HUES6 (cell line): ENCODE results near the gene SYNGAP1.

Experiments
- H3K27ac ChIP-seq: 2 replicates; pipeline ENCODE4 v1.7.0; 2013; ENCODE audit warnings: low read depth, mild to moderate bottlenecking, low read length, inconsistent platforms
- H3K27me3 ChIP-seq: 2 replicates; pipeline ENCODE4 v1.6.1; 2013; ENCODE audit warnings: low read length; ENCODE audit not compliant: control insufficient read depth, insufficient read depth
- H3K36me3 ChIP-seq: 2 replicates; pipeline ENCODE4 v1.6.1; 2013; ENCODE audit warnings: low read length; ENCODE audit not compliant: control insufficient read depth, insufficient read depth
- H3K4me1 ChIP-seq: 2 replicates; pipeline ENCODE4 v1.6.1; 2013; ENCODE audit warnings: low read length; ENCODE audit not compliant: control insufficient read depth, insufficient read depth
- H3K4me3 ChIP-seq: 2 replicates; pipeline ENCODE4 v1.5.1; 2013; ENCODE audit warnings: low read depth, low read length
- H3K9ac ChIP-seq: one replicate; pipeline ENCODE4 v1.6.1; 2013; ENCODE audit warnings: mild to moderate bottlenecking, low read length
- H3K9me3 ChIP-seq: 2 replicates; pipeline ENCODE4 v1.6.1; 2013; ENCODE audit warnings: low read depth, low read length; ENCODE audit not compliant: control insufficient read depth, insufficient read depth

The SYNGAP1 gene

DNA sequence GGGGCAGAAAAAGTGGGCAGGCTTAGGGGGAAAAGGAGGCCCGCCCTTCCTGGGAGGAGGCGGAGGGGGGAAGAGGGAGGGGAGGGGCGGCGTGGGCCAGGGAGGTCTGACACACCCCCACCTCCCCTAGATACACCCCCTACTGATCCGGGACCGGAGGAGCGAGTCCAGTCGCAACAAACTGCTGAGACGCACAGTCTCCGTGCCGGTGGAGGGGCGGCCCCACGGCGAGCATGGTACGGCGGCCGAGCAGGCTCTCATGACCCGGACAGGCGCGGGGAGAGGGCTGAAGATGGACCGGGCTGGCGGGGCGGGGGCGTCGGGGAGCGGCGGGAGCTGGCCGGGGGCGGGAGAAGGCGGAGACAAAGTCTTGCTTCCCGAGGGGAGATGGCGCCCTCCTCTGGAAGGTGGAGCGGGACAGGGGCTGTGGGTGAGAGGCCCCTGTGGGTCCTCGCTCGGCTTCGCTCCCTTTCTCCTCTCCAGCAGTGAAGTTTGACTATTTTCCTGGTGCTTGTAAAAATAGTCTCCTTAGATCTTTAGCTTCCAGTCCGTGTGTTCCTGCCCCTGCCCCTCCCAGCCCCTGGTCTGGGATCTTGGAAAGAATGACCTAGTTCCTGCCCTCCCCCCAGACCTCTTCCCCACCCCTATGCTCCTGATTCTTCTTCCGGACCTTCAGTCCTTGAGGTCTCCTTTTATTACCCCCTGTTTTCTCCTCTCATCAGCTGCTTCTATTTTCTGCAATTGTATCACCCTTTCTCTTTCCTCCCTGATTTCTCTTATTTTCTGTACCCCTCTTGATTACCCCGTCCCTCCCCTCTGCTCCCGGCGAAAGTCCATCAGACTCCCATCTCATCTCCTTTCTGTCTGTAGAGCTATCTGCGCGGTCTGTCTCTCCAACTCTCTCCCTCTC lies 6.1 kb downstream of the SYNGAP1 start:
- H3K4me1 ChIP-seq: peaks cover 48% of the 10 kb centered on the region
- H3K36me3 ChIP-seq: peaks cover 23% of the 10 kb centered on the region; the same call in 1 of the 2 replicates
- no peaks in the 10 kb centered on the region for H3K27me3 ChIP-seq
- H3K9ac ChIP-seq: peak overlapping the region; percentile 55
- peak overlapping the region; percentile 68 for H3K4me3 ChIP-seq
- H3K27ac ChIP-seq: peak overlapping the region; percentile 77; the same call in 1 of the 2 replicates
- no peaks in the 10 kb centered on the region for H3K9me3 ChIP-seq

DNA sequence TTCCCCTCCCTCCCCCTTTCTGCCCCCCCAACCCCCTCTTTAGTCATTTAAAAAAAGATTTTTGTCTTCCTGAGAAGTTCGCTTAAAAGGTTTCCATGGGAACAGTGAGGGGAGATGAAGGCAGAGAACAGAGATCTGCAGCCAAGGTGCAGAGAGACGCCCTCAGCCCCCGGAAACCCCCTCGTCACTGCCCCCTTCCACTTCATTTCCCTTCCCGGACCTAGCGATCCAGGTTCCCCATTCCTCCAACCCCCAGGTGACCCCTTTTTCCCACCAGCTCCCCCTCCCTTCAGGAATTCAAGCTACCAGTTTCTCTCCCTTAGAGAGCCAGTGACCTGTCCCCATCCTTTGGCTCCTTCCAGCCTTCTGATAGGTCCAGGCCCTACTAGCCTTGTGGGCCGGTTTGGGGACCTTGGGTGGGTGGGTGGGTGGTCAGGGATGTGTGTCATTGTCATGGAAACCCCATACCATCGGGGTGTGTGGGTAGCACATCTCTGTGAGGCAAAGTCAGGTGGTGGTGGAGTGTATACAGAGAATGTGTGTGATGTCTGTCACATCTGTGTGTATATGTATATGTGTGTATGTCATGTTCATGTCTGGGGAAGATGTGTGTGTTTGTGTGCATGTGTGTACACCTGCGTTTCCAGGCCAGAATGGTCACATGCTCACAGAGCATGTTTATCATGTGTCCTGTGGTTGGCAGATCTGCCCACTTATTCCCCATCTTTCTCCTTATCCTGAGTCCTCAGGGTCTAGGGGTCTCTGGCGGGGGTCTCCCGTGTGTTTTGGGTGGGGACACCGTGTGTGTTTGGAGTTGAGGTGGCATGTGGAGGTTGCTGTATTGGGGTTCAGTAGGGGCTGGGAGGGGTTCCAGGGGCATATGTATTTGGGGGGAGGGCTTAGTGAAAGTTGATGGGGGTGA lies 7.0 kb downstream of the SYNGAP1 start:
- Histone ChIP-seq H3K4me3 (peak overlapping the region; percentile 79), H3K4me1 (peaks cover 51% of the 10 kb centered on the region), H3K36me3 (peaks cover 23% of the 10 kb centered on the region; the same call in 1 of the 2 replicates), H3K9ac (no peak overlapping the region), H3K27ac (no peak overlapping the region), H3K9me3 (no peaks in the 10 kb centered on the region), H3K27me3 (no peaks in the 10 kb centered on the region)

DNA sequence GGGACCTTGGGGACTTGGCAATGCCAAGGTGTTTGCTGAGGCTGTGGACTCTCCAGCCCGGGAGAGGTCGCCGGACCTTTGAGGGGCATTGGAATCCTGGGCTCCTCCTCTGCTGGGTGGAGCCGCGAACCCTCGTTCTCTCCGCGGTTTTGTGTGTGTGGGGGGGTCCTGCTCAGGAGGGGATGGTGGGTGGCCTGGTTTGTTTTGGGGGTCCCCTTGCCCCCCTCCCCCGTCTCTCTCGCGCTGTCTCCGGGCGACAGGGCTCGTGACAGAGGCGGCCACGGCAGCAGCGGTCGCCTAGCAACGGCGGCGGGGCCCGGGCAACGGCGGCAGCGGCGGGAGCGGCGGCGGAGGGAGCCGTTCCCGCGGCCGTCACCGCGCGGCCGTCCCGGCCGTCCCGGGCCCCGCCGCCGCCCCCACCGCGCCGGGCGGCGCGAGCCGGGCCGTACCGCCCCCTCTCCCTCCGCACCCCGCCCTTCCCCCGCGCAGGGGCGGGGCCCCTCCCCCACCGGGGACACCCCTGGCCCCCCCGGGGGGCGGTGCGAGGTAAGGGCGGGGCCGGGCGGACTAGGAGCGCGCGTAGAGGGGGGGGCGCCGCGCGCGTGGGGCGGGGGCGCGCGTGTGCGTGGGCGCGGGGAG lies 7.8 kb downstream of the SYNGAP1 start:
- Histone ChIP-seq H3K4me1 (peaks cover 60% of the 10 kb centered on the region), H3K27ac (no peak overlapping the region)

DNA sequence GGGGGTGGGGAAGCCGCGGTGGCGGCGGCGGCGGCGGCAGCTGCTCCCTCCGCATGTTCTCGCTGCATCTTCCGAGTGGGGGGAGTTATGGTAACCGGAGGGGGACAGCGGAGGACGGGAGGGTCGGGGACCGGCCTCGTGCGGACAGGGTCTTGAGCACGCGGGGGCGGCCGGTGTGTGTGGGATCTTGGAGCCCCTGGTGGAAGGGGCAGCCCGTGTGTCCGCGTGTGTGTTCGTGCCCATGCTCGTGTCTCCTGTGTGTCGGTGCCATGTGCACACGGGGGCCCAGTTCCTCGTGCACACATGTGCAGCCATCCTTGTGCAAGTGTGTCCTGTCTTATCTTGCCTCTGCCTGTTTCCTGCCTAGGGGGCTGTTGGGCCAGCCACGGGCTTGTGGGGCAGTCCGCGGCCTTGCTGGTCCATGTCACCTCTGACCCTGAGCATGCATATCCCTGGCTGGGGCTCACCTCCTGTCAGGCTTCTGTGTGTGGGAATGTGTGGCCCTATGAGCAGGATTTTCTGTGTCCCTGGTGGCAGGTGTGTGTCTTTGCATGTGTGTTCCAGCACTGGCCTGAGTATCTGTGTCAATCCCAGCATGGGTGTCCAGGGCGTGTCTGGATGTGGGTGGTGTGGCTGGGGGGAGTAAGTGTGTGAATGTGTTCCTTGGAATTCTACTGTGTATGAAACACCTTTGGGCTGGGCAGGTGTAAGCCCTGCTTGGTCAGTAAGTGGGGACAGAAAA lies 8.5 kb downstream of the SYNGAP1 start:
- peak overlapping the region; percentile 51 for H3K4me3 ChIP-seq
- peak overlapping the region; percentile 37 for H3K9ac ChIP-seq
- no peak overlapping the region for H3K27ac ChIP-seq
- peaks cover 67% of the 10 kb centered on the region for H3K4me1 ChIP-seq
- peaks cover 17% of the 10 kb centered on the region for H3K36me3 ChIP-seq
- no peaks in the 10 kb centered on the region for H3K27me3 ChIP-seq
- H3K9me3 ChIP-seq: no peaks in the 10 kb centered on the region

More for the DNA sequence above, 7.8 kb downstream of the SYNGAP1 start:
- peaks cover 23% of the 10 kb centered on the region for H3K36me3 ChIP-seq
- H3K9ac ChIP-seq: peak overlapping the region; percentile 49
- H3K9me3 ChIP-seq: no peaks in the 10 kb centered on the region
- H3K4me3 ChIP-seq: peak overlapping the region; percentile 79
- H3K27me3 ChIP-seq: no peaks in the 10 kb centered on the region

DNA sequence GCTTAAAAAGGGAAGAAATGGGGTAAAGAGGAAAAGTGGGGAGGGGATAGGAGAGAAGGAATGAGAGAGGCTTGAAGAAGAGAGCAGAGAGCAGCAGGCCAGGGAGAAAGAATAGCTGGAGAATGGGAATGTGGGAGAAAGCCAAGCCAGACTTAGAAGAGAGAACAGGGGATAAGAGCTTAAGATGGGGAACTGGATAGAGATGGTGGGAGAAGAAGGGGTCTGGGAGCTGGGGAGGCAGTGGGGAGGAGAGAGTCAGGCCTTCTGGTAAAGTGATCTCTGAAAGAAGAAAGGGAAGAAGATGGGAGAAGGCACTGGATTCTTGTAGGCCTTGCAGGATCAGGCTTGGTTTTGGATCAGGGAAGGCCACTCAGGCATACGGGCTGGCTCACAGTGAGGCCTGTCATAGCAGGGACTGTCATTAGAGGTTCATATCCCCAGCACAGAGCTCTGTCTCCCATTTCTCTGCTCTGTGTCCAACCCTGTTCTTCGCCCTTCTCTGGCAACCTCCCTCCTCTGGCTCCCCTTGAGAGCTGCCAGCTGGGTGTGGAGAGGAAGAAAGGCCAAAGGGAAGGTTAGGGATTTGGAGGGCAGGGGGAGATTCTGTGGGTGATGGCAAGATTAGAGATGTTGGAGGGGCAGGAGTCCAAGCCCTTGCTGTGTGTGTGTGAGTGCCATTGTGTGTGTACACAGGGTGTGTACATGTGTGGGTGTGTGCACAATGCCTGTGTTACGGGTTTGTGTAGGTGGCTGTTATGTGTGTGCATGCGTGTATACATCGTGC lies 9.3 kb downstream of the SYNGAP1 start:
- no peak overlapping the region for H3K27ac ChIP-seq
- no peak overlapping the region for H3K9ac ChIP-seq
- no peaks in the 10 kb centered on the region for H3K27me3 ChIP-seq
- peaks cover 73% of the 10 kb centered on the region for H3K4me1 ChIP-seq
- H3K4me3 ChIP-seq: peak overlapping the region; percentile 51; the same call in 1 of the 2 replicates
- H3K9me3 ChIP-seq: no peaks in the 10 kb centered on the region
- H3K36me3 ChIP-seq: peaks cover 9% of the 10 kb centered on the region

DNA sequence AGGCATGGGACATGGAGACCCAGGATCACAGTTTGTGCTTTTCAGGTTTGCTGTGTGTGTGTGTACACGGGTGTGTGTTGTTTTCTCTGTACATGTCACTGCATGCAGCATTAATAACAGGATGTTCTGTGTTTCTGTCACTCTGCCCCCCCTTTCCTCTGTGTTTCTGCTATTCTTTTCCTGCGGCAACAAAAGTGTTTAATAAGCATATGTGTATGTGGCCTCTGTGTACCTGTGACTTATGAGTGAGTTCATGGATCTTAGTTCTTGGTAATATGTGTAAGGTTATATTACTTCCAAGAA lies 9.8 kb downstream of the SYNGAP1 start:
- peaks cover 4% of the 10 kb centered on the region; the same call in 1 of the 2 replicates for H3K36me3 ChIP-seq
- no peak overlapping the region for H3K27ac ChIP-seq
- H3K9me3 ChIP-seq: no peaks in the 10 kb centered on the region
- no peaks in the 10 kb centered on the region for H3K27me3 ChIP-seq
- H3K4me1 ChIP-seq: peaks cover 71% of the 10 kb centered on the region
- no peak overlapping the region for H3K9ac ChIP-seq
- H3K4me3 ChIP-seq: no peak overlapping the region

DNA sequence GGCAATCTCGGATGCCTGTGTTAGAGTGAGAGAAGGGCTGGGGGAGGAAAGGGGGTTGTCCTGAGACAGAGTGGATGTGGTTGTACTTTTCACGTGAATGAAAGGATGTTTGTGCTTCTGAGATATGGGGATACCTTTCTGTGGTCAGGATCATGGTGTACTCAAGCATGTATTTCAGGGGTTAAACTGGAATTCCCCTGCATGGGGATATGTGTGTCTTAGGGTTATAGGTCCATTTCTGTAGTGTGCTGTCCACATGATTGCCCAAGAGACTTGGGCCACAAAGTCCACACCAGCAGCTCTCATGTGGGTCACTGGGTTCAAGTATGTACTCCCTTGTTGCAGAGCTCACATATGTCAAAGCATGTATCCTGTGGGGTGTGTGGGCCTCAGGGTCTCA lies 10.5 kb downstream of the SYNGAP1 start:
- no peaks in the 10 kb centered on the region for H3K27me3 ChIP-seq
- peaks cover 65% of the 10 kb centered on the region for H3K4me1 ChIP-seq
- peak overlapping the region; percentile 79 for H3K4me3 ChIP-seq
- 0 out of 2 replicates have a peak overlapping the region, but pooled peaks have one; percentile 1 for H3K27ac ChIP-seq
- no peaks in the 10 kb centered on the region for H3K9me3 ChIP-seq
- peaks cover 6% of the 10 kb centered on the region for H3K36me3 ChIP-seq
- no peak overlapping the region for H3K9ac ChIP-seq

DNA sequence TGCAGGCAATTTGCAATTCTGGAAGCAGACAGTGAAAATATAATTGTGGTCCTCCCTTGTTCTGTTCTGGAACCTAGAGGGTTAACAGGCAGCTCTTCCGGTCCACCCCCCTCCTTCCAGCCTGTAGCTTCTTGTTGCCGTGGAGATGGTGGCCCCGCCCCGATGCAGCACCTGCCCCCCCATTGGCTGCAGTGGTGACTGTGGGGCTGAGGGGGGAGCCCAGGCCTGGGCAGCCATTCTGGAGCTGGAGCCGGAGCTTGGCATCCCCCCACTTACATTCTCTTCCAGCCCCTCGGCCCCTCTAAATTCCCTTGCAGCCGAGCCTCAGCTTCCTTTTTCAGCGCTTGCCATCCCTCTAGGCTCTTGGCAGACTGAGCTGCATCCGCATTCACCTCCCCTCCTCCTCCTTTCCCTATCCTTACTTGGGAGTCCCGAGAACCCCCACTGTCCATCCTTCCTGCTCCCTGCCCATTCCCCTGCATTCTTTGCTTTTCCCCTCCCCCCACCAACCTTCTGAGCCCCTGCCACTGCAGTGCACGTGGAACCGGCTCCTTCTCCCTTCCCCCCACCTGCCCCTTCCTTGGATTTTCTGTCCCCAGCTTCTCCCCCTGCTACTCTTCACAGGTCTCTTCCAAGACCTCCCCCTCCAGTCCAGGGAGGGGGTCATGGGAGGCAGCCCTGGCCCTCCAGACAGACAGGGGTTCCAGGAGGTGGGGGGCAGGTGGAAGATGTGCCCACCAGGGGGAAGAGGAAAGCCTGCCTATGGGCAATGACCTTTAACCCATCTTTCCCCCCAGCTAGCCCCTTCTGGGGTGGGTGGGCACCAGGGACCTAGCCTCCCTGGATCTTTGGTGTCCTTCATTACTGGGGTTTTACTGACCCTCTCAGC lies 11.4 kb downstream of the SYNGAP1 start:
- Histone ChIP-seq H3K9me3 (no peaks in the 10 kb centered on the region), H3K27me3 (no peaks in the 10 kb centered on the region), H3K4me1 (peaks cover 65% of the 10 kb centered on the region), H3K27ac (peak overlapping the region; percentile 98), H3K4me3 (peak overlapping the region; percentile 79), H3K9ac (peak overlapping the region; percentile 88), H3K36me3 (peaks cover 14% of the 10 kb centered on the region)

DNA sequence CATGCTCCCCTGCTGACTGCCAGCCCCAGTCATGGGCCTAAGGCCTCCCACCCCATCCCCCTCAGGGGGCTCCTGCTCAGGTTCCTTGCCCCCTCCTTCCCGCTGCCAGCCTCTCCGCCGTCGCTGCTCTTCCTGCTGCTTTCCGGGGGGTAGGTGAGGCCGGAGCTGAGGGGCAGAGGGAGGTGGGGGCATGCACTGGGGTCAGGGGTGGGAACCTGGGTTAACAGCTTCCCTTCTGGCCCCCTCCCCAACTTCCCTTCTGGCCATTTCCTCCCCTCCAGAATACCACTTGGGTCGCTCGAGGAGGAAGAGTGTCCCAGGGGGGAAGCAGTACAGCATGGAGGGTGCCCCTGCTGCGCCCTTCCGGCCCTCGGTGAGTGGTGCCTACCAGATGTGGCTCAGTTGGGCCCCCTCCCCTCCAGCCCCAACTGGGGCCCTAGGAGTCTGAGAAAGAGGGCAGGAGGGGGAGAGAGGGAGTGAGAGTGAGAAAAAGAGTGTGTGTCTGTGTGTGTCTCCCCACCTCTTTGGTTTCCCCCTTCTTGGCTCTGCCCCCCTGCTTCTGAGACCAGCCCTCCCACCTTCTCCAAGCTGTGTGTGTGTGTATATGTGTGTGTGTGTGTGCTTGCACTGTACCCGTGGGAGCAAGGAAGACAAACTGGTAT lies 12.1 kb downstream of the SYNGAP1 start:
- peaks cover 63% of the 10 kb centered on the region for H3K4me1 ChIP-seq
- H3K36me3 ChIP-seq: peaks cover 22% of the 10 kb centered on the region
- H3K4me3 ChIP-seq: peak overlapping the region; percentile 79
- H3K27ac ChIP-seq: peak overlapping the region; percentile 98
- peak overlapping the region; percentile 88 for H3K9ac ChIP-seq
- H3K27me3 ChIP-seq: no peaks in the 10 kb centered on the region
- no peaks in the 10 kb centered on the region for H3K9me3 ChIP-seq
